WTC11 (cell line): ENCODE measurements around the gene KCNA5.

Experiments used
- CTCF ChIP-seq: fragments of 200-600 bp; IDR thresholded peaks from 2 replicates; pipeline ENCODE4 v1.8.0; 2022; ENCODE audit warnings: antibody characterized with exemption
- NR2C2 ChIP-seq: sonication (generic); formaldehyde crosslinking; IDR thresholded peaks from 2 replicates; pipeline ENCODE4 v1.8.0; 2022; ENCODE audit warnings: mild to moderate bottlenecking, missing genetic modification reagents

- TF ChIP-seq CTCF, result no peak
- TF ChIP-seq NR2C2 (CRISPR knock-in tag), result no peak
Measured at GRCh38 chr12:5047094-5047493, 3.4 kb downstream of the KCNA5 start.
